ENCODE measurements around the gene SNAPC5. TPM values are rescaled to one million over a fixed set of nuclear protein-coding genes. Genes with fewer than 3 reads are reported as not detected.
"Not testable (repeated sequence)": the region's sequence is repeated elsewhere in the genome, so short reads cannot be mapped to it uniquely, and the experiment has no call there.

The SNAPC5 gene
- total RNA-seq, 4 donors from 2014 or later: 12.2 to 26.4 (median 20.4) TPM

- peaks cover 0 to 6% (median 0%) of the 10 kb centered on the region in 4 donors for H3K4me1 ChIP-seq
- H3K36me3 ChIP-seq: no peaks in the 10 kb centered on the region
- H3K27ac ChIP-seq: no peak overlapping the region
- no peak overlapping the region for H3K4me3 ChIP-seq
- no peak for TF ChIP-seq CTCF (IDR thresholded peaks at IDR 0.05)
- TF ChIP-seq POLR2A (IDR thresholded peaks at IDR 0.05): no peak
- H3K27me3 ChIP-seq: no peaks in the 10 kb centered on the region
- no peaks in the 10 kb centered on the region for H3K9me3 ChIP-seq
- DNase-seq: no peak
These were observed 23.4 kb downstream of the SNAPC5 start for GRCh38 chr15:66474135-66474534.

GRCh38 chr15:66472176-66472999, 25.2 kb downstream of the SNAPC5 start:
- Histone ChIP-seq H3K9me3 (no peaks in the 10 kb centered on the region), H3K4me3 (no peak overlapping the region), H3K4me1 (peaks cover 0 to 6% (median 0%) of the 10 kb centered on the region in 4 donors), H3K27me3 (no peaks in the 10 kb centered on the region), H3K27ac (peak overlapping the region in 1 of 4 donors; percentile 38), H3K36me3 (no peaks in the 10 kb centered on the region)
- no peak for TF ChIP-seq POLR2A (IDR thresholded peaks at IDR 0.05)
- TF ChIP-seq CTCF (IDR thresholded peaks at IDR 0.05): no peak
- no peak for DNase-seq

GRCh38 chr15:66470825-66471224, 26.7 kb downstream of the SNAPC5 start:
- H3K4me1 ChIP-seq, H3K9me3 ChIP-seq, DNase-seq, H3K27me3 ChIP-seq, H3K27ac ChIP-seq, H3K4me3 ChIP-seq, H3K36me3 ChIP-seq: not testable (repeated sequence)

GRCh38 chr15:66467162-66468040, 30.2 kb downstream of the SNAPC5 start:
- DNase-seq, H3K27ac ChIP-seq, H3K27me3 ChIP-seq, H3K4me1 ChIP-seq, H3K4me3 ChIP-seq, H3K9me3 ChIP-seq, H3K36me3 ChIP-seq: not testable (repeated sequence)

- H3K27ac ChIP-seq, H3K9me3 ChIP-seq, H3K4me1 ChIP-seq, H3K27me3 ChIP-seq, DNase-seq, H3K4me3 ChIP-seq, H3K36me3 ChIP-seq: not testable (repeated sequence)
These were observed 32.3 kb downstream of the SNAPC5 start for GRCh38 chr15:66465294-66465693.

GRCh38 chr15:66462627-66463026, 34.9 kb downstream of the SNAPC5 start:
- H3K27me3 ChIP-seq: no peaks in the 10 kb centered on the region
- no peaks in the 10 kb centered on the region for H3K9me3 ChIP-seq
- TF ChIP-seq CTCF (IDR thresholded peaks at IDR 0.05): no peak
- no peak for TF ChIP-seq POLR2A (IDR thresholded peaks at IDR 0.05)
- H3K27ac ChIP-seq: no peak overlapping the region
- DNase-seq: no peak
- H3K4me3 ChIP-seq: no peak overlapping the region
- no peaks in the 10 kb centered on the region for H3K36me3 ChIP-seq
- no peaks in the 10 kb centered on the region for H3K4me1 ChIP-seq

- no peaks in the 10 kb centered on the region for H3K36me3 ChIP-seq
- no peak overlapping the region for H3K4me3 ChIP-seq
- H3K9me3 ChIP-seq: no peaks in the 10 kb centered on the region
- no peak overlapping the region for H3K27ac ChIP-seq
- H3K4me1 ChIP-seq: no peaks in the 10 kb centered on the region
- no peaks in the 10 kb centered on the region for H3K27me3 ChIP-seq
- no peak for TF ChIP-seq POLR2A (IDR thresholded peaks at IDR 0.05)
- no peak for TF ChIP-seq CTCF (IDR thresholded peaks at IDR 0.05)
- no peak for DNase-seq
These were observed 35.6 kb downstream of the SNAPC5 start for GRCh38 chr15:66461917-66462316.

- not testable (repeated sequence) for H3K9me3 ChIP-seq, H3K4me1 ChIP-seq, H3K4me3 ChIP-seq, H3K27ac ChIP-seq, H3K27me3 ChIP-seq, DNase-seq, H3K36me3 ChIP-seq
These were observed 36.3 kb downstream of the SNAPC5 start for GRCh38 chr15:66461294-66461693.

All from Peyer's patch (tissue), 4 donors.